CD4-positive, alpha-beta memory T cell (primary cell): Measurements from ENCODE around the gene ISLR. TPM values are rescaled to one million over a fixed set of nuclear protein-coding genes. Genes with fewer than 3 reads are reported as not detected.
"Not testable (repeated sequence)": the region's sequence is repeated elsewhere in the genome, so short reads cannot be mapped to it uniquely, and the experiment has no call there.

Experiments
- CTCF ChIA-PET: fragments of 350-600 bp; sonication (Branson Sonifier 250); formaldehyde crosslinking; loops from one replicate; lab custom pipeline; 2021; ENCODE audit warnings: inconsistent platforms; ENCODE audit not compliant: partially characterized antibody; lab: Charles Lee
- POLR2A ChIA-PET: fragments of 350-600 bp; sonication (Branson Sonifier 250); formaldehyde crosslinking; loops from one replicate; lab custom pipeline; 2021; ENCODE audit not compliant: partially characterized antibody; lab: Charles Lee
- DNase-seq, 5 donors: peaks; one replicate each; pipeline versions ENCODE4 v3.0.0 to v3.0.0-alpha.2; 2020 to 2022; ENCODE audit warnings: mixed read lengths in 1 of 5
- H3K27ac ChIP-seq: one replicate; pipeline ENCODE4 v1.7.0; 2013; ENCODE audit warnings: low read depth, low read length
- H3K27me3 ChIP-seq: 2 replicates; pipeline ENCODE4 v1.7.0; 2013; ENCODE audit warnings: mild to moderate bottlenecking, low read length, moderate library complexity; ENCODE audit not compliant: insufficient read depth
- H3K36me3 ChIP-seq: 2 replicates; pipeline ENCODE4 v1.7.0; 2013; ENCODE audit warnings: mild to moderate bottlenecking, low read length, moderate library complexity; ENCODE audit not compliant: insufficient read depth
- H3K4me1 ChIP-seq: 2 replicates; pipeline ENCODE4 v1.7.0; 2013; ENCODE audit warnings: mild to moderate bottlenecking, low read length, moderate library complexity; ENCODE audit not compliant: insufficient read depth
- H3K4me3 ChIP-seq, 2 donors: one replicate each; pipeline ENCODE4 v1.7.0; 2013; ENCODE audit warnings: low read length in 2 of 2, mild to moderate bottlenecking in 1 of 2
- H3K9me3 ChIP-seq, 2 donors: one replicate each; pipeline ENCODE4 v1.7.0; 2013; ENCODE audit warnings: low read length in 2 of 2, control low read depth in 1 of 2; ENCODE audit not compliant: control insufficient read depth in 1 of 2
- H3K27ac Mint-ChIP-seq, 7 donors: one replicate each; pipeline ENCODE4 v1.8.0; 2020 to 2021; ENCODE audit warnings: mixed read lengths in 7 of 7, mild to moderate bottlenecking in 6 of 7, inconsistent platforms in 3 of 7, moderate library complexity in 3 of 7
- H3K27me3 Mint-ChIP-seq, 2 donors: one replicate each; pipeline ENCODE4 v1.8.0; 2020 to 2021; ENCODE audit warnings: mixed read lengths in 2 of 2
- H3K36me3 Mint-ChIP-seq, 2 donors: one replicate each; pipeline ENCODE4 v1.8.0; 2020 to 2021; ENCODE audit warnings: mixed read lengths in 2 of 2, inconsistent platforms in 1 of 2, mild to moderate bottlenecking in 1 of 2
- H3K4me1 Mint-ChIP-seq, 4 donors: one replicate each; pipeline ENCODE4 v1.8.0; 2020 to 2021; ENCODE audit warnings: mixed read lengths in 4 of 4, mild to moderate bottlenecking in 1 of 4
- H3K4me3 Mint-ChIP-seq, 8 donors: one replicate each; pipeline ENCODE4 v1.8.0; 2020 to 2021; ENCODE audit warnings: mixed read lengths in 8 of 8, mild to moderate bottlenecking in 7 of 8, moderate library complexity in 6 of 8, inconsistent platforms in 3 of 8
- H3K9me3 Mint-ChIP-seq, 8 donors: one replicate each; pipeline ENCODE4 v1.8.0; 2020 to 2021; ENCODE audit warnings: mixed read lengths in 8 of 8, mild to moderate bottlenecking in 5 of 8, inconsistent platforms in 3 of 8, moderate library complexity in 1 of 8
- intact Hi-C: fragments of 100-400 bp; cut with micrococcal nuclease; formaldehyde crosslinking; loops from one replicate; pipeline ENCODE4 v1.15.1; 2023
- polyA plus RNA-seq, 2 donors: library from polyadenylated mRNA; unstranded; fragments of 300-500 nt; fragmentation: Illumina TruSeq; gene quantifications; one replicate each; pipeline ENCODE4 v1.2.3, GENCODE V29; 2021
- total RNA-seq, 2 experiments: library from RNA; stranded (reverse); gene quantifications; one replicate each; pipeline ENCODE4 v1.2.3, GENCODE V29; 2021

Gene ISLR
- total and polyA plus RNA-seq, 4 experiments from 2014 or later = not detected

GRCh38 chr15:74156678-74157411, 16.7 kb upstream of the ISLR start:
- Histone ChIP-seq H3K36me3 (no peaks in the 10 kb centered on the region), H3K9me3 (no peaks in the 10 kb centered on the region), H3K27me3 (no peaks in the 10 kb centered on the region), H3K27ac (no peak overlapping the region), H3K4me3 (no peak overlapping the region), H3K4me1 (no peaks in the 10 kb centered on the region)
- Mint-ChIP-seq H3K4me3 (no peak overlapping the region), H3K9me3 (peaks cover 0 to 1% (median 0%) of the 10 kb centered on the region in 8 donors), H3K4me1 (peaks cover 0 to 5% (median 2%) of the 10 kb centered on the region in 4 donors), H3K36me3 (no peaks in the 10 kb centered on the region), H3K27me3 (peaks cover 15 to 24% of the 10 kb centered on the region in 2 donors), H3K27ac (no peak overlapping the region)
- DNase-seq = no peak
- ChIA-PET POLR2A (no interaction called here), CTCF (interaction anchor here (1.5 kb wide), 1 partner anchor 29 kb away, joined by 3 read pairs; no protein-coding TSS in a partner anchor)
- intact Hi-C loops = no loop called here

- H3K4me1 Mint-ChIP-seq = peaks cover 0 to 5% (median 2%) of the 10 kb centered on the region in 4 donors
- H3K4me3 Mint-ChIP-seq = no peak overlapping the region
- no peak overlapping the region for H3K27ac Mint-ChIP-seq
- Histone ChIP-seq H3K36me3 (no peaks in the 10 kb centered on the region), H3K9me3 (no peaks in the 10 kb centered on the region), H3K4me1 (no peaks in the 10 kb centered on the region), H3K4me3 (no peak overlapping the region), H3K27ac (no peak overlapping the region), H3K27me3 (no peaks in the 10 kb centered on the region)
- no peak for DNase-seq
- POLR2A ChIA-PET = no interaction called here
- CTCF ChIA-PET = no interaction called here
- peaks cover 0 to 3% (median 0%) of the 10 kb centered on the region in 8 donors for H3K9me3 Mint-ChIP-seq
- intact Hi-C loops = no loop called here
- peaks cover 20 to 29% of the 10 kb centered on the region in 2 donors for H3K27me3 Mint-ChIP-seq
- H3K36me3 Mint-ChIP-seq = peaks cover 0 to 4% of the 10 kb centered on the region in 2 donors
These were observed 15.4 kb upstream of the ISLR start for GRCh38 chr15:74157868-74158827.

- peaks cover 0 to 5% (median 2%) of the 10 kb centered on the region in 4 donors for H3K4me1 Mint-ChIP-seq
- H3K9me3 Mint-ChIP-seq = peaks cover 0 to 5% (median 0%) of the 10 kb centered on the region in 8 donors
- DNase-seq = no peak
- no peak overlapping the region for H3K27ac Mint-ChIP-seq
- H3K4me3 Mint-ChIP-seq = no peak overlapping the region
- Histone ChIP-seq H3K9me3 (no peaks in the 10 kb centered on the region), H3K36me3 (no peaks in the 10 kb centered on the region), H3K27me3 (no peaks in the 10 kb centered on the region), H3K4me1 (no peaks in the 10 kb centered on the region), H3K4me3 (no peak overlapping the region), H3K27ac (no peak overlapping the region)
- peaks cover 0 to 4% of the 10 kb centered on the region in 2 donors for H3K36me3 Mint-ChIP-seq
- H3K27me3 Mint-ChIP-seq = peaks cover 18 to 27% of the 10 kb centered on the region in 2 donors
- ChIA-PET CTCF (no interaction called here), POLR2A (no interaction called here)
- intact Hi-C loops = no loop called here
These were observed 14.5 kb upstream of the ISLR start for GRCh38 chr15:74158855-74159650.

GRCh38 chr15:74159773-74160172, 13.7 kb upstream of the ISLR start:
- no peak overlapping the region for H3K4me3 ChIP-seq
- no peaks in the 10 kb centered on the region for H3K9me3 ChIP-seq
- H3K4me1 ChIP-seq = no peaks in the 10 kb centered on the region
- no peak overlapping the region for H3K27ac ChIP-seq
- POLR2A ChIA-PET = no interaction called here
- H3K27me3 Mint-ChIP-seq = peaks cover 18 to 25% of the 10 kb centered on the region in 2 donors
- H3K36me3 ChIP-seq = no peaks in the 10 kb centered on the region
- DNase-seq = no peak
- H3K4me1 Mint-ChIP-seq = peaks cover 0 to 5% (median 2%) of the 10 kb centered on the region in 4 donors
- H3K27ac Mint-ChIP-seq = no peak overlapping the region
- intact Hi-C loops = no loop called here
- peaks cover 0 to 10% (median 2%) of the 10 kb centered on the region in 8 donors for H3K9me3 Mint-ChIP-seq
- peaks cover 0 to 4% of the 10 kb centered on the region in 2 donors for H3K36me3 Mint-ChIP-seq
- H3K4me3 Mint-ChIP-seq = no peak overlapping the region
- no peaks in the 10 kb centered on the region for H3K27me3 ChIP-seq
- CTCF ChIA-PET = no interaction called here

GRCh38 chr15:74160390-74160789, 13.1 kb upstream of the ISLR start:
- H3K36me3 ChIP-seq, H3K9me3 ChIP-seq, intact Hi-C loops, H3K36me3 Mint-ChIP-seq, H3K27ac ChIP-seq, DNase-seq, H3K4me3 Mint-ChIP-seq, H3K4me3 ChIP-seq, H3K4me1 ChIP-seq, H3K27me3 ChIP-seq, POLR2A ChIA-PET, CTCF ChIA-PET, H3K27ac Mint-ChIP-seq, H3K4me1 Mint-ChIP-seq: not testable (repeated sequence)
- Mint-ChIP-seq H3K9me3 (peaks cover 0 to 10% (median 3%) of the 10 kb centered on the region in 8 donors), H3K27me3 (peaks cover 16 to 23% of the 10 kb centered on the region in 2 donors)

- H3K36me3 ChIP-seq, CTCF ChIA-PET, H3K27ac Mint-ChIP-seq, DNase-seq, H3K9me3 ChIP-seq, H3K27me3 ChIP-seq, intact Hi-C loops, H3K4me1 Mint-ChIP-seq, H3K36me3 Mint-ChIP-seq, H3K4me3 ChIP-seq, H3K27ac ChIP-seq, H3K4me3 Mint-ChIP-seq, H3K4me1 ChIP-seq, POLR2A ChIA-PET: not testable (repeated sequence)
- Mint-ChIP-seq H3K9me3 (peaks cover 0 to 10% (median 3%) of the 10 kb centered on the region in 8 donors), H3K27me3 (peaks cover 16 to 19% of the 10 kb centered on the region in 2 donors)
These were observed 11.3 kb upstream of the ISLR start for GRCh38 chr15:74162195-74162536.
